ENCODE measurements around the gene NLRP3. TPM values are rescaled to one million over a fixed set of nuclear protein-coding genes. Genes with fewer than 3 reads are reported as not detected.
"Not testable (repeated sequence)": the region's sequence is repeated elsewhere in the genome, so short reads cannot be mapped to it uniquely, and the experiment has no call there.

The NLRP3 gene
- total RNA-seq, 1 donor from 2014 or later = 2.8 TPM

- no peak for DNase-seq
Measured at GRCh38 chr1:247469141-247469535, 53.2 kb downstream of the NLRP3 start.

GRCh38 chr1:247470942-247471429 lies 55.0 kb downstream of the NLRP3 start:
- DNase-seq = not testable (repeated sequence)

DNA sequence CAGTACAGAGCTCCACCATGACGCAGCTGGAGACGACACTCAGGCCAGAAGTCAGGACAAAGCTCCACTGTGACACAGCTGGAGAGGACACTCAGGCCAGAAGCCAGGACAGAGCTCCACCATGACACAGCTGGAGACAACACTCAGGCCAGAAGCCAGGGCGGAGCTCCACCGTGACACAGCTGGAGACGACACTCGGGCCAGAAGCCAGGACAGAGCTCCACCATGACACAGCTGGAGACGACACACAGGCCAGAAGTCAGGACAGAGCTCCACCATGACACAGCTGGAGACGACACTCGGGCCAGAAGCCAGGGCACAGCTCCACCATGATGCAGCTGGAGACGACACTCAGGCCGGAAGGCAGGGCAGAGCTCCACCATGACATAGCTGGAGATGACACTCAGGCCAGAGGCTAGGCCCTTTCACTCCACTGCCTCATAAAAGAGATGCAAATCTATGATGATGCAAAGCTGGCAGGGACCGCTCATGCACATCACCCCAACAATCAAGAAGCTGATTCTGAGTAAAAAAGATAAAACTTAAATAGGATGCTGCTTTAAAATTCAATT lies 55.6 kb downstream of the NLRP3 start:
- DNase-seq = no peak

DNA sequence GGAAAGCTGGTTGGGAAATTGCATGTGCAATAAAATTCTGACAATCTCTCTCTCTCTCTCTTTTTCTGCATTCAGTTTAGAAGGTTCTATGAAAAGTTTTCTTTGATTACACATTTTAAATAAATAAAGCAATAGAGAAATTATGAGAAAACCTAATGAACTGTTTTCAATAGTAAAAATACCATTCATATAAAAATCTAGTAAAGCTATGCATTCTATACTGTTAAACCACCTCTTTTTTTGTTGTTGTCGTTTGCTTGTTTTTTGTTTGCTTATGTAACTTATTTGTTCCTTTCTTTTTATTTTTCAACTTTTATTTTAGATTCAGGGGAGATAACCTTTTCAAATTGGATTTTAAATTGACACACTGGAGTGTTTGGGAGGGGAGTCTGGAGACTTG lies 56.1 kb downstream of the NLRP3 start:
- no peak for DNase-seq

DNA sequence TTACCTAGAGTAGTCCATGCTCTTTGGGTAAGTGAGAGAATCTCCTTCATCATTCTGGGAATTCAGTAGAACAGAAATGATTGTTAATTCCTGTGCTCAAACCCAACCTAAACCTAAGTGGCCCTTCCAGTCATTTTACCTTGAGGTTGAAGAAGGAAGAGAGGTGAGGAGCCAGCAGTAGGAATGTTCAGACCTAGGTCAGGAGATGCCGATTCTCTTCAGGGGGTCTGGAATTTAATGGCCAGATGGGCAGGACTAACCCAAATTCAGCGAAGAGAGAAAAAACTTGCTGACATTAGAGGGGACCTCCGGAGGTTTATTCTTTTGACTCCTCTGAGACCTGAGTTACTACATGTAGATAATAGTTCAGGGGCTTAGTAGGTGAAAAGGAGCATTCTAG lies 58.4 kb downstream of the NLRP3 start:
- no peak for DNase-seq

DNA sequence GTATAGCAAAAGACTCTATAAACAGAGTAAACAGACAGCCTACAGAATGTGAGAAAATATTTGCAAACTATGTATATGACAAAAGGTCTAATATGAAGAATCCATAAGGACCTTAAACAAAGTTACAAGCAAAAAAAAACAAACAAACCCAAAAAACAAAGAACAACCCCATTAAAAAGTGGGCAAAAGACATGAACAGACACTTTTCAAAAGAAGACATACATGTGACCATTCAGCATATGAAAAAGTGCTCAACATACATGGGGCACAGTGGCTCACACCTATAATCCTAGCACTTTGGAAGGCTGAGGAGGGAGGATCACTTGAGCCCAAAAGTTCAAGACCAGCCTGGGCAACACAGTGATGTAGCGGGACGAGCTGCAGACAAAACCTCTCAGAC lies 59.8 kb downstream of the NLRP3 start:
- no peak for DNase-seq

- DNase-seq = not testable (repeated sequence)
Measured at GRCh38 chr1:247476328-247477058, 60.5 kb downstream of the NLRP3 start.

DNA sequence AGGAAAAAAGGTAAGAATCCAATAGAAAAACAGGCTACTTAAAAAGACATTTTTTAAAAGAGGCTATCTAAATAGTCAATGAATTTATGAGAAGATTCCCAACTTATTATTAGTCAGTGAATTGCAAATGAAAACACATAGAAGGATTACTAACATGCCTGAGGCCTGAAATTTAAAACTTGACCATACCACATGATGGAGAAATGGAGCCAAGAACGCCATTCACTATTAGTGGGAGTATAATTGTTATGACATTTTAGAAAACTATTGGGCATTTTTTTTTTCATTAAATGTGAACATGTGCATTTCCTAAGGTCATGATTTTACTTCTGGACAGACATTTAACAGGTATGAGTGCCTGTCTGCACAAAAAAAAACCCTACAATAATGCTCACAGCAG lies 66.8 kb downstream of the NLRP3 start:
- no peak for DNase-seq

DNA sequence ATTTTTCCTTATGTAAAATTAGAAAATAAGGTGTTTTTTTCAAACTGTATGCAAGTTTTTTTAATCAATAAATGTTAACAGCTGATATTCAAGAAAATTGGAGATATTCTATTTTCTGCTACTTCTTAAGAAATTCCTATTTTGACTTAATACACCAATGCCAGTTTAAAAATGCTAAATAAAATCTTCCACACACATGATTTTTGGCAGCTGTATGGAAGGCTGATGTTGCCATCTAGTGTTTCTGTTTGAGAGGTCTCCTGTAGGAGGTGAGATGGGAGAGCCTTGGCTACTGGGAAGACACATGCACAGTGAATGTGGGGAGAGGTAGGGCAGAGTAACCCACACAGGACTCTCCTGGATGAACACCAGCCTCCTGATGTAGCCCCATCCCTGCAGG lies 71.1 kb downstream of the NLRP3 start:
- peak; percentile 34 for DNase-seq

DNA sequence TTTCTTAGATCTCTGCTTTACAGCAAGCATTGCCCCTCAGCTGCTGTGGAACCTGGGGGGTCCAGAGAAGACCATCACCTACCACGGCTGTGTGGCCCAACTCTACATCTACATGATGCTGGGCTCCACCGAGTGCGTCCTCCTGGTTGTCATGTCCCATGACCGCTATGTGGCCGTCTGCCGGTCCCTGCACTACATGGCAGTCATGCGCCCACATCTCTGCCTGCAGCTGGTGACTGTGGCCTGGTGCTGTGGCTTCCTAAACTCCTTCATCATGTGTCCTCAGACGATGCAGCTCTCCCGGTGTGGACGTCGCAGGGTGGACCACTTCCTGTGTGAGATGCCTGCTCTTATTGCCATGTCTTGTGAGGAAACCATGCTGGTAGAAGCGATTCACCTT lies 75.4 kb downstream of the NLRP3 start:
- no peak for DNase-seq

- no peak for DNase-seq
Measured at GRCh38 chr1:247493106-247493505, 77.1 kb downstream of the NLRP3 start.

DNA sequence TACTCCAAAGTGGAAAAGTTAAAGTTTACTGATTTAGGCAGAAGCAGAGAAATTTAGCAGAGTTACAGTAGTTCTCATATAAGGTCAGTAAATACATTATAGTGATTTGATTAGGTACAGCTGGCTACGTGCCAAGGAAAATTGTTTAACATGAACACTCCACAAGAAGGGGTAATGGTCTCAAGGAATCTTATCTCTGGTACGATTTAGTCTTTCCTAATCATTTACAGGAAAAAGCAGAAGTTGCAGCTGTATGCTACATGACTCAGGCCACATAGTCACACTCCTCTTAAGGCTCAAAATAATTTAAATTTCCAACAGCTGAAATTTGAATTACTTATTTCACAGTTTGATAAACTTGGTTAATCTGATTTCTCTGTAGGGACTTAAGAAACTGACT lies 78.8 kb downstream of the NLRP3 start:
- no peak for DNase-seq

DNA sequence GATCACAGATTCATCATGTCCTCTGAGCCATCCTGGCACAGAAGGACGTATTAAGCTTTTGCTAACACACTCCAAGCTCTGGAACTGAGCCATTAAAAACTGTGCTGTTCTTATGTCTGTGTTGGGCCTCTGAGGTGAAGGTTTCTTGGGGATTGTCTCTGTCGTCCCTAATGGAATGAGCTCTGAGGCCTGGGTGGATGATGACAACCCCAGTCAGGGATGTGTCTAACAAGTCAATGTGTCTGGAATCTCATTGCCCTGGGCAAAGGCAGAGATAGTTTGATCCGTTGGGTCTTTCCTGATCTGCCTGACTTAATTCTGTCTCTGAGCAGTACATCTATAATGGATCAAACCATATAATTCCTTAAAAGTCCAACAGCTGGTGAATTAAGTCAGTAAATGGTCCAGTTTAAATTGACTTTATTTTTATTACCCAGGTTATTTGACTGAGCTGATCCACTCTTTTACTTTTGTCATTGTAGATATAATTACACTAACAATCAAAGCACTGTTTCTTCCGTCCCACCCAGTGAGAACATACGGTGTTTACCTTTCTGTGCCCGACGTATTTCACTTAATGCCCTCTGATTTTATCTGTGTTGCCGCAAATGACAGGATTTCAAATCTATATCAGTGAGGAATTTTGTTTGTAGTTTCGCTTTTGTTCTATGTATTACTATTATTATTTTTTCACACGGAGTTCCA lies 80.8 kb downstream of the NLRP3 start:
- no peak for DNase-seq

Other genes starting within 250 kb of the NLRP3 start
- gene ZNF124, start 244.2 kb upstream of the NLRP3 start, total RNA-seq = 54.8 TPM
- gene VN1R5, start 160.1 kb upstream of the NLRP3 start, total RNA-seq = not detected
- 14.1 TPM for gene ZNF496, start 84.3 kb upstream of the NLRP3 start, total RNA-seq
- not detected for gene OR2B11, start 41.9 kb downstream of the NLRP3 start, total RNA-seq
- not detected for gene OR2C3, start 120.3 kb downstream of the NLRP3 start, total RNA-seq
- gene GCSAML, start 133.0 kb downstream of the NLRP3 start, total RNA-seq = 1.1 TPM
- gene OR2G2, start 172.2 kb downstream of the NLRP3 start, total RNA-seq = not detected
- gene OR2G3, start 189.4 kb downstream of the NLRP3 start, total RNA-seq = not detected